ENCODE results near the gene EFTUD2. TPM values are rescaled to one million over a fixed set of nuclear protein-coding genes. Genes with fewer than 3 reads are reported as not detected.

The EFTUD2 gene
- total and polyA plus RNA-seq, 2 experiments from 2014 or later = 60.1 to 63.7 TPM

- Histone ChIP-seq H3K4me1 (ENCODE audit: insufficient read depth) (peaks cover 13% of the 10 kb centered on the region), H3K9ac (no peak overlapping the region), H3K4me3 (no peak overlapping the region), H3K27ac (no peak overlapping the region), H3K9me3 (ENCODE audit: low read depth) (no peaks in the 10 kb centered on the region), H3K27me3 (replicated peaks; ENCODE audit: insufficient read depth) (no peaks in the 10 kb centered on the region), H3K36me3 (ENCODE audit: low read depth) (no peaks in the 10 kb centered on the region), H2AFZ (no peak overlapping the region), H3K9me2 (ENCODE audit: insufficient read depth) (no peaks in the 10 kb centered on the region), H3F3A (ENCODE audit: insufficient read depth) (no peaks in the 10 kb centered on the region), H3K79me2 (ENCODE audit: insufficient read depth) (no peaks in the 10 kb centered on the region), H3K4me2 (ENCODE audit: unreplicated experiment) (peak overlapping the region; percentile 4), H4K20me1 (ENCODE audit: insufficient read depth) (no peaks in the 10 kb centered on the region)
- DNase-seq = no peak
- TF ChIP-seq EZH2phosphoT487 (IDR thresholded peaks at IDR 0.05; ENCODE audit: insufficient read depth, low read depth) (no peak), EZH2 (IDR thresholded peaks at IDR 0.05; ENCODE audit: insufficient read depth, poor library complexity, severe bottlenecking) (no peak)
- in situ Hi-C loops (cut with MboI) = no loop called here
- WGBS, 2 experiments (ENCODE audit: low coverage in 1 of 2, low lambda C conversion rate in 2 of 2, missing lambda C conversion rate in 2 of 2) = 85 to 89% methylated on average over 6 of the region's 6 CpGs
Observed at GRCh38 chr17:44917456-44917855, 18.2 kb upstream of the EFTUD2 start.

- H2AFZ ChIP-seq = no peak overlapping the region
- DNase-seq = peak; percentile 71
- no peaks in the 10 kb centered on the region for H3K9me3 ChIP-seq (ENCODE audit: low read depth)
- H3K36me3 ChIP-seq (ENCODE audit: low read depth) = no peaks in the 10 kb centered on the region
- no peaks in the 10 kb centered on the region for H3F3A ChIP-seq (ENCODE audit: insufficient read depth)
- H3K9me2 ChIP-seq (ENCODE audit: insufficient read depth) = no peaks in the 10 kb centered on the region
- peak overlapping the region; percentile 4 for H3K4me2 ChIP-seq (ENCODE audit: unreplicated experiment)
- TF ChIP-seq EZH2phosphoT487 (IDR thresholded peaks at IDR 0.05; ENCODE audit: insufficient read depth, low read depth) (no peak), EZH2 (IDR thresholded peaks at IDR 0.05; ENCODE audit: insufficient read depth, poor library complexity, severe bottlenecking) (no peak)
- no peak overlapping the region for H3K27ac ChIP-seq
- no peak overlapping the region for H3K9ac ChIP-seq
- no peaks in the 10 kb centered on the region for H4K20me1 ChIP-seq (ENCODE audit: insufficient read depth)
- no peak overlapping the region for H3K4me3 ChIP-seq
- H3K4me1 ChIP-seq (ENCODE audit: insufficient read depth) = peaks cover 13% of the 10 kb centered on the region
- H3K27me3 ChIP-seq (replicated peaks; ENCODE audit: insufficient read depth) = no peaks in the 10 kb centered on the region
- 7 to 9% methylated on average over 9 to 10 of the region's 10 CpGs for WGBS, 2 experiments (ENCODE audit: low coverage in 1 of 2, low lambda C conversion rate in 2 of 2, missing lambda C conversion rate in 2 of 2)
- H3K79me2 ChIP-seq (ENCODE audit: insufficient read depth) = no peaks in the 10 kb centered on the region
- in situ Hi-C loops (cut with MboI) = no loop called here
Observed at GRCh38 chr17:44916781-44917241, 17.6 kb upstream of the EFTUD2 start.

GRCh38 chr17:44915862-44916780 is 16.9 kb upstream of the EFTUD2 start:
- no peaks in the 10 kb centered on the region for H3F3A ChIP-seq (ENCODE audit: insufficient read depth)
- in situ Hi-C loops (cut with MboI) = no loop called here
- no peaks in the 10 kb centered on the region for H3K36me3 ChIP-seq (ENCODE audit: low read depth)
- H3K4me1 ChIP-seq (ENCODE audit: insufficient read depth) = peaks cover 13% of the 10 kb centered on the region
- no peaks in the 10 kb centered on the region for H3K79me2 ChIP-seq (ENCODE audit: insufficient read depth)
- H2AFZ ChIP-seq = no peak overlapping the region
- H4K20me1 ChIP-seq (ENCODE audit: insufficient read depth) = no peaks in the 10 kb centered on the region
- no peak overlapping the region for H3K9ac ChIP-seq
- no peaks in the 10 kb centered on the region for H3K9me3 ChIP-seq (ENCODE audit: low read depth)
- DNase-seq = no peak
- no peak overlapping the region for H3K27ac ChIP-seq
- no peak overlapping the region for H3K4me3 ChIP-seq
- no peaks in the 10 kb centered on the region for H3K9me2 ChIP-seq (ENCODE audit: insufficient read depth)
- no peak overlapping the region for H3K4me2 ChIP-seq (ENCODE audit: unreplicated experiment)
- TF ChIP-seq EZH2phosphoT487 (IDR thresholded peaks at IDR 0.05; ENCODE audit: insufficient read depth, low read depth) (no peak), EZH2 (IDR thresholded peaks at IDR 0.05; ENCODE audit: insufficient read depth, poor library complexity, severe bottlenecking) (no peak)
- no peaks in the 10 kb centered on the region for H3K27me3 ChIP-seq (replicated peaks; ENCODE audit: insufficient read depth)
- 69 to 73% methylated on average over 11 of the region's 11 CpGs for WGBS, 2 experiments (ENCODE audit: low coverage in 1 of 2, low lambda C conversion rate in 2 of 2, missing lambda C conversion rate in 2 of 2)

- H4K20me1 ChIP-seq (ENCODE audit: insufficient read depth) = no peaks in the 10 kb centered on the region
- H3K27ac ChIP-seq = no peak within 1 kb of the TSS
- H3K9ac ChIP-seq = no peak within 1 kb of the TSS
- no peaks in the 10 kb centered on the region for H3K27me3 ChIP-seq (replicated peaks; ENCODE audit: insufficient read depth)
- H3K4me3 ChIP-seq = no peak within 1 kb of the TSS
- no peak within 1 kb of the TSS for H2AFZ ChIP-seq
- no peaks in the 10 kb centered on the region for H3K79me2 ChIP-seq (ENCODE audit: insufficient read depth)
- no peak for DNase-seq
- no peaks in the 10 kb centered on the region for H3K9me3 ChIP-seq (ENCODE audit: low read depth)
- in situ Hi-C loops (cut with MboI) = no loop called here
- no peak within 1 kb of the TSS for H3K4me2 ChIP-seq (ENCODE audit: unreplicated experiment)
- H3K4me1 ChIP-seq (ENCODE audit: insufficient read depth) = peaks cover 13% of the 10 kb centered on the region
- no peaks in the 10 kb centered on the region for H3K9me2 ChIP-seq (ENCODE audit: insufficient read depth)
- no peaks in the 10 kb centered on the region for H3K36me3 ChIP-seq (ENCODE audit: low read depth)
- 58 to 72% methylated on average over 12 to 14 of the region's 17 CpGs for WGBS, 2 experiments (ENCODE audit: low coverage in 1 of 2, low lambda C conversion rate in 2 of 2, missing lambda C conversion rate in 2 of 2)
- no peaks in the 10 kb centered on the region for H3F3A ChIP-seq (ENCODE audit: insufficient read depth)
- TF ChIP-seq EZH2phosphoT487 (IDR thresholded peaks at IDR 0.05; ENCODE audit: insufficient read depth, low read depth) = no peak
- TF ChIP-seq EZH2 (IDR thresholded peaks at IDR 0.05; ENCODE audit: insufficient read depth, poor library complexity, severe bottlenecking) = no peak
Observed at GRCh38 chr17:44915321-44915726, 16.1 kb upstream of the EFTUD2 start, which contains the start of gene GFAP. TSS of gene GFAP (minus strand) at chr17:44915500. CDS start at chr17:44915486, 14 bp downstream.

Data from GM23248 (cell line).